IMR-90 (cell line): ENCODE results near the gene MEGF9. TPM values are rescaled to one million over a fixed set of nuclear protein-coding genes. Genes with fewer than 3 reads are reported as not detected.

ENCODE experiments used
- ATAC-seq: fragments of 200-7000 bp; cut with Tn5 transposase; 2 replicates; pipeline ENCODE4 v1.9.1; 2020; ENCODE audit warnings: low read depth, mild to moderate bottlenecking, moderate library complexity
- BruUV-seq: library from RNA; stranded (reverse); fragments of 400-500 nt; replicated peaks from 2 replicates; lab custom pipeline; 2021; lab: Mats Ljungman, UMichigan
- CTCF ChIA-PET: fragments of 300-600 bp; formaldehyde crosslinking; extraction: SDS; loops from one replicate; lab custom pipeline; 2021; ENCODE audit warnings: antibody characterized with exemption; lab: Yijun Ruan, JAX
- POLR2A ChIA-PET: fragments of 300-600 bp; sonication (Branson Sonifier 250); formaldehyde crosslinking; loops from one replicate; lab custom pipeline; 2022; ENCODE audit warnings: antibody characterized with exemption; ENCODE audit not compliant: unreplicated experiment; lab: Charles Lee
- DNase-seq: peaks from one replicate; pipeline ENCODE4 v3.0.0; 2013
- H2AFZ ChIP-seq: replicated peaks from 2 replicates; pipeline ENCODE3; 2013; ENCODE audit warnings: low read length, mild to moderate bottlenecking; ENCODE audit not compliant: poor library complexity
- H2AK5ac ChIP-seq: 2 replicates; pipeline ENCODE4 v1.6.1; 2013; ENCODE audit warnings: low read depth, low read length, inconsistent platforms
- H2AK9ac ChIP-seq: replicated peaks from 2 replicates; pipeline ENCODE3; 2013; ENCODE audit warnings: mild to moderate bottlenecking, low read depth, low read length, moderate library complexity; ENCODE audit not compliant: poor library complexity
- H2BK120ac ChIP-seq: 2 replicates; pipeline ENCODE4 v1.6.1; 2013; ENCODE audit warnings: low read depth, low read length, inconsistent platforms
- H2BK15ac ChIP-seq: 3 replicates; pipeline ENCODE4 v1.6.1; 2013; ENCODE audit warnings: low read depth, low read length, inconsistent platforms
- H2BK20ac ChIP-seq: 2 replicates; pipeline ENCODE4 v1.6.1; 2013; ENCODE audit warnings: low read depth, mild to moderate bottlenecking, inconsistent platforms, low read length, moderate library complexity
- H2BK5ac ChIP-seq: 2 replicates; pipeline ENCODE4 v1.6.1; 2013; ENCODE audit warnings: mild to moderate bottlenecking, low read depth, low read length, inconsistent platforms; ENCODE audit not compliant: poor library complexity, severe bottlenecking
- H3K14ac ChIP-seq: replicated peaks from 2 replicates; pipeline ENCODE4 v1.6.1; 2013; ENCODE audit warnings: low read depth, low read length, inconsistent platforms
- H3K18ac ChIP-seq: 2 replicates; pipeline ENCODE4 v1.6.1; 2013; ENCODE audit warnings: low read depth, low read length, control low read depth
- H3K23ac ChIP-seq: 2 replicates; pipeline ENCODE4 v1.6.1; 2013; ENCODE audit warnings: low read depth, low read length, inconsistent platforms
- H3K27ac ChIP-seq: 2 replicates; pipeline ENCODE4 v1.5.1; 2013; ENCODE audit warnings: mild to moderate bottlenecking, control low read depth, low read length; ENCODE audit not compliant: insufficient read depth
- H3K27me3 ChIP-seq: 2 replicates; pipeline ENCODE4 v1.6.1; 2013; ENCODE audit warnings: low read length; ENCODE audit not compliant: control insufficient read depth, insufficient read depth
- H3K36me3 ChIP-seq: 2 replicates; pipeline ENCODE4 v1.6.1; 2013; ENCODE audit warnings: low read length, mixed read lengths; ENCODE audit not compliant: control insufficient read depth, insufficient read depth
- H3K4ac ChIP-seq: 2 replicates; pipeline ENCODE4 v1.6.1; 2013; ENCODE audit warnings: low read depth, low read length, inconsistent platforms
- H3K4me1 ChIP-seq: 2 replicates; pipeline ENCODE4 v1.6.1; 2013; ENCODE audit warnings: low read length, mixed read lengths; ENCODE audit not compliant: control insufficient read depth, insufficient read depth
- H3K4me2 ChIP-seq: 2 replicates; pipeline ENCODE4 v1.6.1; 2013; ENCODE audit warnings: low read depth, mild to moderate bottlenecking, control low read depth, low read length, moderate library complexity
- H3K4me3 ChIP-seq: 2 replicates; pipeline ENCODE4 v1.5.1; 2013; ENCODE audit warnings: low read depth, mild to moderate bottlenecking, control low read depth, low read length, moderate library complexity; ENCODE audit not compliant: insufficient read depth
- H3K56ac ChIP-seq: 2 replicates; pipeline ENCODE4 v1.6.1; 2013; ENCODE audit warnings: low read length, inconsistent platforms; ENCODE audit not compliant: insufficient read depth; ENCODE audit errors: extremely low read depth
- H3K79me1 ChIP-seq, 2 experiments: 2 replicates each; pipeline ENCODE4 v1.6.1; 2013; ENCODE audit warnings: low read length in 2 of 2, inconsistent platforms in 1 of 2, low read depth in 1 of 2
- H3K9ac ChIP-seq: 2 replicates; pipeline ENCODE4 v1.6.1; 2013; ENCODE audit warnings: low read depth, low read length, control low read depth
- H3K9me1 ChIP-seq: 2 replicates; pipeline ENCODE4 v1.6.1; 2013; ENCODE audit warnings: low read length, inconsistent platforms; ENCODE audit not compliant: insufficient read depth
- H3K9me3 ChIP-seq: 2 replicates; pipeline ENCODE4 v1.6.1; 2013; ENCODE audit warnings: low read length; ENCODE audit not compliant: control insufficient read depth, insufficient read depth
- H4K20me1 ChIP-seq: 2 replicates; pipeline ENCODE4 v1.6.1; 2013; ENCODE audit warnings: low read length, inconsistent platforms; ENCODE audit not compliant: insufficient read depth
- H4K5ac ChIP-seq: 2 replicates; pipeline ENCODE4 v1.6.1; 2013; ENCODE audit warnings: mild to moderate bottlenecking, low read depth, low read length, control low read depth
- H4K8ac ChIP-seq, 2 experiments: 2 replicates each; pipeline ENCODE4 v1.6.1; 2013; ENCODE audit warnings: low read depth in 2 of 2, low read length in 2 of 2, control low read depth in 1 of 2, inconsistent platforms in 1 of 2
- H4K91ac ChIP-seq: 2 replicates; pipeline ENCODE4 v1.6.1; 2013; ENCODE audit warnings: low read depth, low read length, inconsistent platforms; ENCODE audit not compliant: insufficient read depth
- CEBPB ChIP-seq: IDR thresholded peaks from 2 replicates; pipeline ENCODE4 v1.6.1; 2012; ENCODE audit warnings: low read depth, low read length, improper control_type of control experiment
- CHD1 ChIP-seq: IDR thresholded peaks from 2 replicates; pipeline ENCODE4 v1.6.1; 2012; ENCODE audit warnings: low read depth, low read length, improper control_type of control experiment
- RCOR1 ChIP-seq: IDR thresholded peaks from 2 replicates; pipeline ENCODE4 v1.6.1; 2012; ENCODE audit warnings: mild to moderate bottlenecking, low read length, improper control_type of control experiment; ENCODE audit not compliant: insufficient replicate concordance
- RFX5 ChIP-seq: IDR thresholded peaks from 2 replicates; pipeline ENCODE4 v1.8.0; 2012; ENCODE audit warnings: low read depth, mild to moderate bottlenecking, low read length, moderate library complexity
- WGBS, 2 experiments: methylation state at CpG; one replicate each; pipeline versions ENCODE4 v1.1.5 to v1.1.7; 2013; ENCODE audit warnings: missing lambda C conversion rate in 2 of 2; ENCODE audit not compliant: insufficient read length in 1 of 2; ENCODE audit errors: extremely low coverage in 2 of 2; 5-methylcytosine and 5-hydroxymethylcytosine counted together
- dilution Hi-C: fragments of 300-500 bp; cut with HindIII; formaldehyde crosslinking; loops from one replicate; pipeline ENCODE4 v1.14.3; 2018; ENCODE audit warnings: low sequenced_read_pairs; ENCODE audit not compliant: unreplicated experiment
- in situ Hi-C: fragments of 300-500 bp; cut with MboI; formaldehyde crosslinking; loops from 3 replicates; pipeline ENCODE4 v1.14.3; 2019; ENCODE audit warnings: low sequenced_read_pairs, inconsistent platforms, mixed read lengths
- intact Hi-C: fragments of 100-400 bp; cut with micrococcal nuclease; formaldehyde crosslinking; loops from 2 replicates; pipeline ENCODE4 v1.10.0; 2022
- polyA plus RNA-seq, 3 experiments: library from polyadenylated mRNA; depleted of rRNA; stranded (reverse); fragments of >200 nt; gene quantifications; 2 replicates each; pipeline ENCODE4 v1.2.3, GENCODE V29; 2012; ENCODE audit warnings: low replicate concordance in 1 of 3
- total RNA-seq: library from RNA; depleted of rRNA; stranded (reverse); fragments of >200 nt; gene quantifications from 2 replicates; pipeline ENCODE4 v1.2.3, GENCODE V29; 2012

Gene MEGF9
- total and polyA plus RNA-seq, 2 of the 4 experiments (the other 2 are of a cell fraction) = 3.4 TPM

DNA sequence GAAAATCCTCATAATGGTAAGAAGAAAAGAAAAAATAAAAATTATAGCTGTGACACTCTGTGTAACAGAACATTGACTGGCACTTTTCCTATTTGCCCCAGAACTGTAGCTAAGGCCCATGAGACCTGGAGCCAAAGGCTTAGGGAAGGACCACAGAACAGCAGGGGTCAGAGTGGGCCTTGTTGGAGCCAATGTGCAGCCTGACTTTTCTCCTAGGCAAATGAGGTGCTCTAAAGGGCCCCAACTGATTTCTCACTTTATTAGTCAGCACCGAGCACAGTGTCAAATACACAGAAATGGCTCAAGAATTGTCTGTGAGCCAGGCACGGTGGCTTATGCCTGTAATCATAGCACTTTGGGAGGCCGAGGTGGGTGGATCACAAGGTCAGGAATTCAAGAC, 4.0 kb upstream of the MEGF9 start:
- no peak overlapping the region for H3K56ac ChIP-seq
- H4K8ac ChIP-seq = no peak overlapping the region
- H3K18ac ChIP-seq = no peak overlapping the region
- H2BK15ac ChIP-seq = no peak overlapping the region
- H3K27me3 ChIP-seq = no peaks in the 10 kb centered on the region
- H3K9me1 ChIP-seq = 0 out of 2 replicates have a peak, but pooled peaks cover 4% of the 10 kb centered on the region
- H3K9ac ChIP-seq = no peak overlapping the region
- no peaks in the 10 kb centered on the region for H3K9me3 ChIP-seq
- ChIA-PET CTCF (no interaction called here), POLR2A (no interaction called here)
- H4K5ac ChIP-seq = no peak overlapping the region
- peaks cover 0 to 13% of the 10 kb centered on the region in 2 experiments; a peak in 2 of 4 replicates for H3K79me1 ChIP-seq
- no peaks in the 10 kb centered on the region for H3K36me3 ChIP-seq
- no peak overlapping the region for H3K4ac ChIP-seq
- H2AFZ ChIP-seq = no peak overlapping the region
- no TSS peak for BruUV-seq
- H2BK5ac ChIP-seq = no peak overlapping the region
- no peak overlapping the region for H3K14ac ChIP-seq
- no peak overlapping the region for H3K4me3 ChIP-seq
- no peak overlapping the region for H3K4me2 ChIP-seq
- no peak overlapping the region for H4K91ac ChIP-seq
- dilution Hi-C loops = no loop called here
- WGBS, 2 experiments = no CpG with 5 or more reads among the region's 3 CpGs
- no peak for TF ChIP-seq CHD1
- no peak for TF ChIP-seq CEBPB
- TF ChIP-seq RFX5 = no peak
- TF ChIP-seq RCOR1 = no peak
- no peak for DNase-seq
- ATAC-seq = no peak
- H2BK20ac ChIP-seq = no peak overlapping the region
- H3K27ac ChIP-seq = no peak overlapping the region
- in situ Hi-C loops = no loop called here
- H2AK9ac ChIP-seq = no peak overlapping the region
- H2AK5ac ChIP-seq = no peak overlapping the region
- H3K23ac ChIP-seq = no peak overlapping the region
- H2BK120ac ChIP-seq = no peak overlapping the region
- intact Hi-C loops = no loop called here
- H3K4me1 ChIP-seq = peaks cover 8% of the 10 kb centered on the region
- H4K20me1 ChIP-seq = no peaks in the 10 kb centered on the region
